Measurements from ENCODE around the gene TUBB6. TPM values are rescaled to one million over a fixed set of nuclear protein-coding genes. Genes with fewer than 3 reads are reported as not detected.

TUBB6 gene
- total and polyA plus RNA-seq, 2 of the 8 experiments (the other 6 are each of a cell fraction or from before 2014, with no cell fraction given): 126 to 223 TPM

- no peak for TF ChIP-seq JUN (IDR thresholded peaks at IDR 0.05; ENCODE audit: low read depth, low read length)
- no peak for TF ChIP-seq RXRA (IDR thresholded peaks at IDR 0.05; ENCODE audit: insufficient read depth, low read depth, low read length)
- no peak for TF ChIP-seq KDM5A (IDR thresholded peaks at IDR 0.05; ENCODE audit: low read length)
- TF ChIP-seq RBBP5 (IDR thresholded peaks at IDR 0.05; ENCODE audit: borderline replicate concordance, low read depth, low read length): no peak
These were observed 33.1 kb downstream of the TUBB6 start (continued) for GRCh38 chr18:12340945-12341660.

All from H1 (cell line).